DOHH2 (cell line): Measurements from ENCODE around the gene GPATCH4.

Source experiments
- H3F3A ChIP-seq: fragments of 200-600 bp; sonication (generic), shearing (Covaris generic); 2 replicates; pipeline ENCODE4 v1.6.0; 2016; ENCODE audit warnings: antibody characterized with exemption, mild to moderate bottlenecking; ENCODE audit not compliant: control insufficient read depth, insufficient read depth
- H3K27ac ChIP-seq: fragments of 200-600 bp; sonication (generic); 2 replicates; pipeline ENCODE4 v1.5.1; 2014; ENCODE audit warnings: low read depth, mild to moderate bottlenecking, low read length, moderate library complexity
- H3K27me3 ChIP-seq: fragments of 200-600 bp; sonication (generic); 2 replicates; pipeline ENCODE4 v1.6.1; 2014; ENCODE audit warnings: mild to moderate bottlenecking, low read length, mixed read lengths; ENCODE audit not compliant: control insufficient read depth
- H3K36me3 ChIP-seq: fragments of 200-600 bp; sonication (generic); 2 replicates; pipeline ENCODE4 v1.6.1; 2014; ENCODE audit warnings: mild to moderate bottlenecking, low read length, moderate library complexity, mixed read lengths; ENCODE audit not compliant: control insufficient read depth
- H3K4me1 ChIP-seq: fragments of 200-600 bp; sonication (generic); 2 replicates; pipeline ENCODE4 v1.6.1; 2014; ENCODE audit warnings: mild to moderate bottlenecking, low read length, mixed read lengths; ENCODE audit not compliant: control insufficient read depth
- H3K4me2 ChIP-seq: fragments of 200-600 bp; sonication (generic); 2 replicates; pipeline ENCODE4 v1.6.0; 2014; ENCODE audit warnings: mild to moderate bottlenecking, low read length, moderate library complexity
- H3K4me3 ChIP-seq: fragments of 200-600 bp; sonication (generic); 2 replicates; pipeline ENCODE4 v1.5.1; 2014; ENCODE audit warnings: mild to moderate bottlenecking, low read length, mixed read lengths
- H3K79me2 ChIP-seq: fragments of 200-600 bp; sonication (generic); 2 replicates; pipeline ENCODE4 v1.6.1; 2014; ENCODE audit warnings: mild to moderate bottlenecking, low read length, mixed read lengths; ENCODE audit not compliant: control insufficient read depth
- H3K9me2 ChIP-seq: fragments of 200-600 bp; sonication (generic); replicated peaks from 2 replicates; pipeline ENCODE4 v1.6.1; 2014; ENCODE audit warnings: mild to moderate bottlenecking, low read length, mixed read lengths; ENCODE audit not compliant: control insufficient read depth
- H3K9me3 ChIP-seq: fragments of 200-600 bp; sonication (generic); 2 replicates; pipeline ENCODE4 v1.6.1; 2014; ENCODE audit warnings: antibody characterized with exemption, low read length, mixed read lengths; ENCODE audit not compliant: control insufficient read depth, insufficient read depth
- H4K20me1 ChIP-seq: fragments of 200-600 bp; sonication (generic); 2 replicates; pipeline ENCODE4 v1.6.0; 2014; ENCODE audit warnings: low read depth, mild to moderate bottlenecking, antibody characterized with exemption, low read length, moderate library complexity; ENCODE audit not compliant: control insufficient read depth, insufficient read depth
- CTCF ChIP-seq: fragments of 200-600 bp; sonication (generic); IDR thresholded peaks from one replicate; pipeline ENCODE4 v1.5.1; 2014; ENCODE audit warnings: antibody characterized with exemption, mild to moderate bottlenecking, low read depth, low read length; ENCODE audit not compliant: poor library complexity, severe bottlenecking
- EZH2phosphoT487 ChIP-seq: fragments of 200-600 bp; sonication (generic); IDR thresholded peaks from 2 replicates; pipeline ENCODE4 v1.6.1; 2017; ENCODE audit warnings: borderline replicate concordance, mild to moderate bottlenecking, antibody characterized with exemption, low read length, moderate library complexity, mixed read lengths

GPATCH4 gene

GRCh38 chr1:156598731-156599432 lies 2.4 kb downstream of the GPATCH4 start:
- H3K4me1 ChIP-seq: peaks cover 27% of the 10 kb centered on the region
- H3K27me3 ChIP-seq: no peaks in the 10 kb centered on the region
- peaks cover 49% of the 10 kb centered on the region for H3K79me2 ChIP-seq
- TF ChIP-seq CTCF (no peak), EZH2phosphoT487 (no peak)
- peaks cover 69% of the 10 kb centered on the region for H3K36me3 ChIP-seq
- H3F3A ChIP-seq: peaks cover 30% of the 10 kb centered on the region
- H3K27ac ChIP-seq: no peak overlapping the region
- H3K4me2 ChIP-seq: peak overlapping the region; percentile 3; the same call in 1 of the 2 replicates
- H4K20me1 ChIP-seq: no peaks in the 10 kb centered on the region
- no peaks in the 10 kb centered on the region for H3K9me2 ChIP-seq
- H3K9me3 ChIP-seq: no peaks in the 10 kb centered on the region
- no peak overlapping the region for H3K4me3 ChIP-seq

- H3K4me1 ChIP-seq: peaks cover 33% of the 10 kb centered on the region
- H3K27me3 ChIP-seq: no peaks in the 10 kb centered on the region
- no peak overlapping the region for H3K4me2 ChIP-seq
- H3K79me2 ChIP-seq: peaks cover 54% of the 10 kb centered on the region
- no peaks in the 10 kb centered on the region for H3K9me2 ChIP-seq
- peaks cover 76% of the 10 kb centered on the region for H3K36me3 ChIP-seq
- TF ChIP-seq EZH2phosphoT487: no peak
- no peaks in the 10 kb centered on the region for H4K20me1 ChIP-seq
- H3K9me3 ChIP-seq: no peaks in the 10 kb centered on the region
- no peak overlapping the region for H3K27ac ChIP-seq
- peaks cover 37% of the 10 kb centered on the region for H3F3A ChIP-seq
- H3K4me3 ChIP-seq: no peak overlapping the region
These were observed 3.2 kb downstream of the GPATCH4 start for GRCh38 chr1:156598125-156598524.

DNA sequence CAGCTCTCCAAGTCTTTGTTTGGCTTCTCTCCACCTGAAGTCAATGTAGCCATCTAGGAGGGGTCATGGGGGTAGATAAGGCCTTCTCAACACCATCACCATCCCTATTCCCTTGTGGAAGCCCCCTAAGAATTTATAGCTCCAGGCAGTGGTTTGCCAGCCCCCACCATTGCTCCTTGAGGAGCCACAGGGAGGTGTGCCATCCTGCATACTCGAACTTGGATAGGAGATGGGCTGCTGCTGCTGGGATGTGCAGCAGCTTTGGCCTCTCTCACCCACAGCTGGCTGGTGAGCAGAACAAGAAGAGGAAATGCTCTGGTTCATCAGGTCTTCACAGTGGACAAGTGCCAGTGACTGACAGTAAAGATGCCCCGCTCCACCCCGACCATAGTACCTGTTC lies 4.9 kb downstream of the GPATCH4 start:
- peaks cover 61% of the 10 kb centered on the region for H3K79me2 ChIP-seq

More for the DNA sequence above, 4.9 kb downstream of the GPATCH4 start:
- Histone ChIP-seq H3K9me3 (no peaks in the 10 kb centered on the region), H3K4me3 (no peak overlapping the region), H4K20me1 (no peaks in the 10 kb centered on the region), H3K9me2 (no peaks in the 10 kb centered on the region), H3K27me3 (no peaks in the 10 kb centered on the region), H3K27ac (no peak overlapping the region), H3K4me1 (peaks cover 28% of the 10 kb centered on the region), H3K36me3 (peaks cover 88% of the 10 kb centered on the region), H3F3A (peaks cover 43% of the 10 kb centered on the region), H3K4me2 (no peak overlapping the region)
- no peak for TF ChIP-seq CTCF
